Measurements from ENCODE around the gene MED14.
"Not testable (repeated sequence)": the region's sequence is repeated elsewhere in the genome, so short reads cannot be mapped to it uniquely, and the experiment has no call there.

The MED14 gene

GRCh38 chrX:40735325-40736169, at the start of gene MED14:
MED14 (minus strand) TSS chrX:40735542; CDS start chrX:40735412, 130 bp downstream.
- peak; percentile 95 for DNase-seq (ENCODE audit: low read depth)

DNA sequence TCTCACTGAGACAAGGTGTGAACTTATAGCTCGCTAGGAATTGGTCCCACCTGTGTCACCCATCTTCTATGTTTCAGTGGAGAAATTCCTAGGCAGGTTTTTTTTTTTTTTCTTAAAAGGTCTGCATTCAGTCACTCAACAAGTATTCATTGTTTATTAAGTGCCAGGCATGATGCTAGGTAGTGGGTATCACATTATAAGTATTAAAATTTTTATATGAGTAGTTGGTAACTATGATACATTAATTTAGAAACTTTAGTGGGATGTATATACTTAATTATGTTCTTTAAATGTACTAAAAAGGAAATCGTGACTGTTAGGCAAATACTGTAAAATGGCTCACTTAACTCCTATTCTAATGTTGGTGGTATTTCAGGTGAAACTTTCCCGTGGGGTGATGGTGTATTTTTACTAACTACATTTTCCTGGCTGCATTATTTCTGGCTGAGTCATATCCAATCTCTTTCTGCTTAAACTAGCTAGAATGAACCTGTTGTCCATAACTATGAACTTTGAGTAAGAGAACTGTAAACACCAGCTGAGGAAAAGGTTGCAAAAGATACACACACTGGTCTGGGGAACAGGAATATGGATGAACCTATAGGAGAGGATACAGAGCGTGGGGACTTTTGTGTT, 49.3 kb upstream of the MED14 start:
- no peak for DNase-seq (ENCODE audit: low read depth)

DNA sequence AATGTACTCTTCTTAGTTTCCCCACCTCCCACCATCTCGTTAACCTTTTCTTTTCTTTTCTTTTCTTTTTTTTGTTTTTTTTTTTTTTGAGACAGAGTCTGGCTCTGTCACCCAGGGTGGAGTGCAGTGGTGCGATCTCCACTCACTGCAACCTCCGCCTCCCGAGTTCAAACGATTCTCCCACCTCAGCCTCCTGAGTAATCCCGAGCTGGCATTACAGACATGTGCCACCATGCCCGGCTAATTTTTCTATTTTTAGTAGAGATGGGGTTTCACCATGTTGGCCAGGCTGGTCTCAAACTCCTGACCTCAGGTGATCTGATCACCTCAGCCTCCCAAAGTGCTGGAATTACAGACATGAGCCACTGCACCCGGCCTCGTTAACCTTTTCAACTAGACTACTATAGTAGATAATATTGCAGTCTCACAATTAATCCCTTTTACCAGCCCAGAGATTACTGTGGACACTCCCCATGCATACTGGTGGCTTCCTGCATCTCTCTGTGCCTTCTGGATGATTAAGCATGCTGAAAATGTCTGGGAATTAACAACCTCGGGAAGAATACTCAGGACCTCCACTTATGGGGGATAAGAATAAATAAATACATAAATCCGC, 47.4 kb upstream of the MED14 start:
- not testable (repeated sequence) for DNase-seq (ENCODE audit: low read depth)

DNA sequence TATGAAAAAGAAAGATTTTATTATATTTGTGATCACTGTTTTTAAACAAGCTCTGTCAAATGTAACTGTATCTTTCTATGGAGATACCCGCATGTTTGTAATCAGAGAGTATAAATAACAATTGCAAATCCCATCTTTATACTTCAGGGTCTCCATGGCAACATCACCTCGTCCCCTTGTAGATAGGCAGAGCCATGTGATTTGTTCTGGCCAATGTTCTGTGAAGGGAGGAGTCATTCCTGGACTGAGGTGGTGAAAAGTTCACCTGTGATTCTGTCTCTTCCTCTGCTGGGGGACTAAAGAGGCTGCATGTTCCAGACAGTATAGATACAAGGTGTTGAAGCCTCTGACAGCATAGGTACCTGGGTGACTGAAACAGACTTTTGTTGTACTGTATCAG, 45.6 kb upstream of the MED14 start:
- no peak for DNase-seq (ENCODE audit: low read depth)

DNA sequence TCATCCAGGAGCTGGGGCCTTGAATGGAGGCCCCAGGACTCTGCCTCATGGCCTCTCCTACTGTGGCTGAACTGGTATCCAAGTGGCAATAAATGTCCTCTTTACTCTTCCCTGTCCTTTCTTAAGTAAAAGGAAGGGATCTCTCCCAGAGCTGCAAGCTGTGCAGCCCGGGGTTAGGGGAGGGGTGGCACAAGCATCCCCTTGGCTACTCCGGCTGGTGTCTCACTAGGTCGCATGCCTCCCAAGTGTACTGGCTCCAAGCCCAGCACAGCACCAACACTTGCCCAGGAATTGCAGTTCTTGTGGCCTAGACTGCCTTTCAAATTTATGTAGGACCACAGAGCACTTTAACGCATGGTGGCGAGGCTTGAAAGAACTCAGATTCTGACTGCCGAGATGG, 44.7 kb upstream of the MED14 start:
- DNase-seq (ENCODE audit: low read depth): no peak

- DNase-seq (ENCODE audit: low read depth): no peak
These were observed 43.7 kb upstream of the MED14 start for GRCh38 chrX:40778861-40779575.

DNA sequence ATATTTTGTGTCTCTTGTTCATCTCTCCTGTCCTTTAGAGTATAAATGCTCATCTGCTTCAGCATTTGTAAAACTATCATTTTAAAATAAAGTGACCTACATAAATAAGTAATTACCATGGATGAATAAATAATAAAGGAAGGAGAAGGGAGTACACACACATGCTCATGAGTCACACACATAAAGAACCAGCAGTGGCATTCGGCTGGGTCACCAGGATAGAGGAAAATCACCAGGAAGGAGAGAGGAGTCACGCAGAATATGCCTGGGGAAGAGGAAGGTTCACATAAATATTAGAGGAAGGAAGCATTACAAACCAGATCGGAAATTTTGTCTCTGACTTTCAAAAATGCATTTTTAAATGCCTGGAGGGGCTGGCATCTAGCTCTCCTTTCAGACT, 38.5 kb upstream of the MED14 start:
- no peak for DNase-seq (ENCODE audit: low read depth)

DNA sequence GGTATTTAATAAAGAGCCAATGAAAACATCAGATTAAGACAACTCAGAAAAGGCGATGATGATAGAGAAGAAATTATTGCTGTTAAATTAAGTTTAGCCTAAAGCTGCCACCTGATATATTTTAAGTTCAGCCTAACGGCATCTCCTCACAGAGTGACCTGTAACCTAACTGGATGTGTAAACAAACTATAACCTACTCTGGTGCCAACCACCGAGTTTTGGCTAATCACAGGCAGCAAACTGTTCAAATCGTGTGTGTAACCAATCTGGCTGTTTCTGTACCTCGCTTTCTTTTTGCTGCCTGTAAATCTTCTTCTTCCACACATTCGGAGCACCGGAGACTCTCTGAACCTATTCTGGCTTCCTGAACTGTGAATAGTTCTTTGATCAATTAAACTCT, 37.8 kb upstream of the MED14 start:
- DNase-seq (ENCODE audit: low read depth): no peak

DNA sequence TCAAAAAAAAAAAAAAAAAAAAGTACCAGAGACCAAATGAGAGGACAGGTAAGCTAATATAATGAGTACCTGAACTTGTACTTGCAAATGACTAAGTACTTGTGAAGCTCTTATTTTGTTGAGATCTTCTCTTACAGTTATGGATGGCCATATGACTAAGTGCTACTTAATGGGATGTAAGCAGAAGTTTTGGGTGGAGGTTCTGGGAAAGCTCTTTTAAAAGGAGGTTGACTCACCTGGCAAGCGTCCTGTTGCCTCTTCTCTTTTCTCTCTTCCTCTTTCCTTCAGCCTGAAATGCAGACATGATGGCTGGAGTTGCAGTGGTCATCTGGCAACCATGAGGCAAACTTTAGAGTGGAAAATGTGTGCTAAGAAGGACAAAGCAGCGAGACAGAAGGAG, 36.9 kb upstream of the MED14 start:
- no peak for DNase-seq (ENCODE audit: low read depth)

DNA sequence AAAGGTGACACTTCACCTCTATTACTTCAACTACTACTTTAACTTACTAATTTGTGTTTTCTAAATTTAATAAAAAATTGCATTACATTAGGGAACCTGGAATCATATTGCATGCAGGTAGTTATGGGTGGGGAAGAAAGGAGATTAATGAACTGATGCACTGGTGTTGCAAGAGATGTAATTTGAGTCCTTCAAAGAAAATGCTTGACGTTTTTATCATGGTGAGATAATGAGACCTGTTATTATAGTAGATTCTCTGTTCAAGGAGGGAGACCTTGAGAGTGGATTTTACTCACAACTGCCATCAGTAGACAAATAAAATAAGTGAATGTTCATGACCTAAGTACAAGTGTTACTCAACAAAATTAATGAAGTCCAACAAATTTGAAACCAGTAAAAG, 26.4 kb upstream of the MED14 start:
- DNase-seq (ENCODE audit: low read depth): no peak

DNA sequence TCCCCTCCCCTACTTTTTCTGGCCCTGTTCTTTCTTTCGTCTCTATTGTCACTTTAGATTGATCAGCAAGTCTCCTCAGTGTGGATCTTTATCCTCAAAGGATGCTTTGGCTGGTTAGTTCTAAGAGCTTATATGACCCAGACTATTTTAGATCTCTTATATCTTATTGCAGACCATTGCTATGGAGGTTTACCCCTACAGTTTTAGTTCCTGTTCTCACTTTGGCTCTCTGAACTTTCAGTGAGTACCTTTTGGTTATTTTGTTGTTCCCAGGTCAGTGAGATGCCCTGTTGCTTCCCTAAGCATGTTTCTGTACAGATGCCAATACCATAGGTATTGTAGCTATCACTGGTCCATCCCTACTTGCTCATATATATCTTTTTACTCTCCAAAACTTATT, 24.0 kb upstream of the MED14 start:
- DNase-seq (ENCODE audit: low read depth): no peak

GRCh38 chrX:40757058-40757457, 21.7 kb upstream of the MED14 start:
- DNase-seq (ENCODE audit: low read depth): no peak

- DNase-seq (ENCODE audit: low read depth): no peak
These were observed 20.2 kb upstream of the MED14 start for GRCh38 chrX:40755291-40756249.

- DNase-seq (ENCODE audit: low read depth): no peak
These were observed 14.5 kb upstream of the MED14 start for GRCh38 chrX:40749681-40750494.

GRCh38 chrX:40748977-40749376, 13.6 kb upstream of the MED14 start:
- no peak for DNase-seq (ENCODE audit: low read depth)

- DNase-seq (ENCODE audit: low read depth): no peak
These were observed 11.2 kb upstream of the MED14 start for GRCh38 chrX:40746521-40746920.

GRCh38 chrX:40736170-40736505, 796 bp upstream of the MED14 start:
- no peak for DNase-seq (ENCODE audit: low read depth)

DNA sequence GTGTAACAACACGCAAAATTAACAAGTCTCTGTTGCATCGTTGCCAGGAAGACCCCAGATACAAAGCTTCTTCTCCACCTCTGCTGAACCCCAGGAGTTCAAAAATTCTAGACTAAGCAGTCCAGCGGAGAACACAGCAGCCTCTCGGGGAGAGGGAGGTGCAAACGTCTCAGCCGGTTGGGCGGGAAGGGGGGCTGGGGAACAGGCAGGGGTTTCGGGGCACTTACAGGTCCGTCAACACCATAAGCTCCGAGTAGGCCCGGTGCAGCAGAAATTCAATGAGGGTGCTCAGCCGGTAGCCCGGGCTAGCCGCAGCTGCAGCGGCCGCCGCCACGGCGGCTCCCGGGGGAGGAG, 394 bp downstream of the MED14 start:
- DNase-seq (ENCODE audit: low read depth): no peak

- DNase-seq (ENCODE audit: low read depth): no peak
These were observed 1.6 kb downstream of the MED14 start for GRCh38 chrX:40733706-40734105.

GRCh38 chrX:40732499-40732898, 2.8 kb downstream of the MED14 start:
- DNase-seq (ENCODE audit: low read depth): not testable (repeated sequence)

Data from stimulated activated CD8-positive, alpha-beta memory T cell treated with anti-CD3 and anti-CD28 coated beads, Interleukin-12 subunit alpha, Interleukin-12 subunit beta, amount 100 ng/mL, for 4 hours (primary cell).